ENCODE data around the gene SCTR. TPM values are rescaled to one million over a fixed set of nuclear protein-coding genes. Genes with fewer than 3 reads are reported as not detected.

Gene SCTR
- total RNA-seq, 4 donors from 2014 or later, result not detected

DNA sequence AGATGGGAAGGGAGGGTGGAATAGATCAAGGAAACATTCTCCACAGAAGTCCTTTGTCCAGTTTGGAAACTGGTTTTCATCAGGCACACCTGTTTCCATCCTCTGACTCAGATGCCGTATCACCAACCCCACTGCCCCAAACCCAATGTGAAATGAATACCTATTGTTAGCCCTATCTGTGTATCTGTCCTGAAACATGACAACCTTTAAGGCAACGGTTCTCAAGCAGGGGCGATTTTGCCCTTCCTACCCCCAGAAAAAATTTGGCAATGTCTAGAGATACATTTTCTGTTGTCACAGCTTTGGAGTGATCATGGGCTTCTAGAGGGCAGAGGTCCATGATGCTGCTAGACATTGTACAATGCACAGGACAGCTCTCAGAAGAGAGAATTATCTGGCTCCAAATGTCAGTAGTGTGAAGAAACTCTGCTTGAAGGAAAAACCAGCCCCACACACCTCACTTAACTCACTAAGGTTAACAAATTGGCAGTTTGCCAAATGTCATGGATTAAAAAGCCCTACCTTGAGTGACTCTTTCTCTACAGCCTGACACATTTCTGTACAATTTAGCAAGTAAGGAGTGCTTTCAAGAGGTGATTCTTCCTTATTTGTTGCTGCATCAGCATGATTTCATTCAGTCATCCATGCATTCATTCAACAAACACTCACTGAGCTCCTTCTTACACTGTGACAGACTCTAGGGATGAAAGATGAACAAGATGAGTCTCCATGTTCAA is 3.4 kb downstream of the SCTR start:
- no peak for TF ChIP-seq POLR2A (IDR thresholded peaks at IDR 0.05)
- TF ChIP-seq, protein P1, sequence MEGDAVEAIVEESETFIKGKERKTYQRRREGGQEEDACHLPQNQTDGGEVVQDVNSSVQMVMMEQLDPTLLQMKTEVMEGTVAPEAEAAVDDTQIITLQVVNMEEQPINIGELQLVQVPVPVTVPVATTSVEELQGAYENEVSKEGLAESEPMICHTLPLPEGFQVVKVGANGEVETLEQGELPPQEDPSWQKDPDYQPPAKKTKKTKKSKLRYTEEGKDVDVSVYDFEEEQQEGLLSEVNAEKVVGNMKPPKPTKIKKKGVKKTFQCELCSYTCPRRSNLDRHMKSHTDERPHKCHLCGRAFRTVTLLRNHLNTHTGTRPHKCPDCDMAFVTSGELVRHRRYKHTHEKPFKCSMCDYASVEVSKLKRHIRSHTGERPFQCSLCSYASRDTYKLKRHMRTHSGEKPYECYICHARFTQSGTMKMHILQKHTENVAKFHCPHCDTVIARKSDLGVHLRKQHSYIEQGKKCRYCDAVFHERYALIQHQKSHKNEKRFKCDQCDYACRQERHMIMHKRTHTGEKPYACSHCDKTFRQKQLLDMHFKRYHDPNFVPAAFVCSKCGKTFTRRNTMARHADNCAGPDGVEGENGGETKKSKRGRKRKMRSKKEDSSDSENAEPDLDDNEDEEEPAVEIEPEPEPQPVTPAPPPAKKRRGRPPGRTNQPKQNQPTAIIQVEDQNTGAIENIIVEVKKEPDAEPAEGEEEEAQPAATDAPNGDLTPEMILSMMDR (IDR thresholded peaks at IDR 0.05), result no peak
- Histone ChIP-seq H3K27me3 (peaks cover 0 to 54% (median 8%) of the 10 kb centered on the region in 4 donors), H3K4me3 (no peak overlapping the region), H3K36me3 (no peaks in the 10 kb centered on the region), H3K27ac (no peak overlapping the region), H3K9me3 (no peaks in the 10 kb centered on the region), H3K4me1 (peaks cover 0 to 9% (median 0%) of the 10 kb centered on the region in 3 donors)
- intact Hi-C loops (cut with DNase I), result no loop called here
- 71 to 76% methylated on average over 3 of the region's 3 CpGs for WGBS, 2 donors
- DNase-seq, result no peak

DNA sequence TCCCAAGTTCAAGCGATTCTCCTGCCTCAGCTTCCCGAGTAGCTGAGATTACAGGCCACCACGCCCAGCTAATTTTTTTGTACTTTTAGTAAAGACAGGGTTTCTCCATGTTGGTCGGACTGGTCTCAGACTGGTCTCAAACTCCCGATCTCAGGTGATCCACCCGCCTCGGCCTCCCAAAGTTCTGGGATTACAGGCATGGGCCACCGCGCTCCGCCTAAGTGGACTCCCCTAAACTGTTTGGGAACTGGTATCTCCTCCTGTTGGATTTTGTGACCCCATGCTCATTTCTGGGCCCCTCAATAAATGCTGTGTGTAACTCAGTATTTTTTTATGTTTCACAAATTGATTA is 5.2 kb downstream of the SCTR start:
- Histone ChIP-seq H3K36me3 (no peaks in the 10 kb centered on the region), H3K27me3 (peaks cover 0 to 52% (median 6%) of the 10 kb centered on the region in 4 donors), H3K9me3 (no peaks in the 10 kb centered on the region), H3K4me3 (no peak overlapping the region), H3K4me1 (peaks cover 0 to 6% (median 0%) of the 10 kb centered on the region in 3 donors), H3K27ac (no peak overlapping the region)
- TF ChIP-seq, protein P1 (IDR thresholded peaks at IDR 0.05), result no peak
- TF ChIP-seq POLR2A (IDR thresholded peaks at IDR 0.05), result no peak
- 86 to 87% methylated on average over 9 to 10 of the region's 10 CpGs for WGBS, 2 donors
- intact Hi-C loops (cut with DNase I), result no loop called here
- no peak for DNase-seq

DNA sequence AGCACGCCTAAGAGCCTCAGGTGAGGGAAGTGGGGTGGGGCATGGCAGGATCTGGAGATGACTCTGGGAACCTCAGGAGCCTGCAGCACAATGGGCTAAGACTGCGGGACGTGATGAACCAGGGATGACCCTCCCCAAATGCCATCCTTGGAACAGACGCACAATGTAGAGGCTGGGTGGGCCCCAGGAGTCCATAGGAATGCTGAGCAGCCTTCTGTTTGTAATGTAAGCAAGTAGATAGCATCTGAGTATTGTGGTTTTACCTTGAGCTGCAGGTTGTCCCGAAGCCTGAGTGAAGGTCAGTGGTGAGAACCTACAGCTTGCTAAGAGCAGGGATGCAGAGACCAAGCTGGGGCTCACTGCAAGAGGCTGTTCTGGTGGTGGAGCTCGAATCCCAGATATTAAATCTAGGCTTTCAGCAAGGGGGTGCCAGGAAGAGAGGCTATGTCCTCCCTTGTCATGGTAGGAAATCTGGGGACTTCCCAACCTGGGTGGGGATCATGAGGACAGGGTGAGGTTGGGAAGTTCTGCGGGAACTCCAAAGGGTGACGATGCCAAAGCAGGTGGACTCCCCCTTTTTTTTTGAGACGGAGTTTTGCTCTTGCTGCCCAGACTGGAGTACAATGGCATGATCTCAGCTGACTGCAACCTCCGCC is 5.8 kb downstream of the SCTR start:
- no peak for TF ChIP-seq POLR2A (IDR thresholded peaks at IDR 0.05)
- TF ChIP-seq, protein P1 (IDR thresholded peaks at IDR 0.05), result no peak
- 73 to 74% methylated on average over 9 to 10 of the region's 10 CpGs for WGBS, 2 donors
- Histone ChIP-seq H3K27ac (no peak overlapping the region), H3K4me1 (peaks cover 0 to 1% (median 0%) of the 10 kb centered on the region in 3 donors), H3K36me3 (no peaks in the 10 kb centered on the region), H3K4me3 (no peak overlapping the region), H3K27me3 (peaks cover 0 to 49% (median 2%) of the 10 kb centered on the region in 4 donors), H3K9me3 (no peaks in the 10 kb centered on the region)
- DNase-seq, result no peak
- intact Hi-C loops (cut with DNase I), result no loop called here

DNA sequence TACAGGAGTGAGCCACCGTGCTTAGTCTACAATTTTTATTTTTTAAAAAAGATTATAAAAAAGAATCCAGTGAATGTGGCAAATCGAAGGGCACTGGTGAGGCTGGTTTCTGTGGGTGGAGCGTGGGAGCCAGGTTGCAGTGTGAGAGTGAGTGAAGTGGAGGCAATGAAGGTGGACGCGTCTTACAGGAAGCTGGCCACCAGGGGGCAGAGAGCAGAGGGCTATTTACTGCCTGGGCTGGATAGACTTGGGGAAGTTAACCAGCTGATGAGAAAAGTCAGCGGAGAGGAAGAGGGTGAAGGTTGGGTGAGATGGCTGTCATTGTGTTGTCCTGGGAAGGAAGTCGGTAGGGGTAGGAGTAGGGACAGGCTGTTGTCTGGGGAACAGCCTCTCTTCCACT is 6.8 kb downstream of the SCTR start:
- WGBS, 2 donors, result 31 to 42% methylated on average over 7 of the region's 7 CpGs
- TF ChIP-seq, protein P1 (IDR thresholded peaks at IDR 0.05), result peak; percentile 18 to 61 (median 44)
- no peak for TF ChIP-seq POLR2A (IDR thresholded peaks at IDR 0.05)
- H3K4me1 ChIP-seq, result no peaks in the 10 kb centered on the region
- H3K9me3 ChIP-seq, result no peaks in the 10 kb centered on the region
- no peaks in the 10 kb centered on the region for H3K36me3 ChIP-seq
- peaks cover 0 to 43% (median 0%) of the 10 kb centered on the region in 4 donors for H3K27me3 ChIP-seq
- H3K27ac ChIP-seq, result no peak overlapping the region
- no peak overlapping the region for H3K4me3 ChIP-seq
- intact Hi-C loops (cut with DNase I), result no loop called here
- no peak for DNase-seq

DNA sequence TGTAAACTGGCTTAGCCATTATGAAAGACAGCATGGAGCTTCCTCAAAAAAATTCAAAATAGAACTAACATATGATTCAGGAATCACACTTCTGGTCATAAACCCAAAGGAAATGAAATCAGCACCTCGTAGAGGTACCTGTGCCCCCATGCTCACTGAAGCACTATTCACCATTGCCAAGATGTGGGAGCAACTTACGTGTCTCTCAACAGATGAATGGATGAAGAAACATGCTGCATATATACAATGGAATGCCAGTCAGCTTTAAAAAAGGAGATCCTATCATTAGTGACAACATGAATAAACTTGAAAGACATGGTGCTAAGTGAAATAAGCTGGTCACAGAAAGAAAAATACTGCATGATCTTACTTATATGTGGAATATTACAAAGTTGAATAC is 8.2 kb downstream of the SCTR start:
- H3K4me1 ChIP-seq, result no peaks in the 10 kb centered on the region
- no peak overlapping the region for H3K27ac ChIP-seq
- H3K4me3 ChIP-seq, result no peak overlapping the region
- TF ChIP-seq POLR2A (IDR thresholded peaks at IDR 0.05), result no peak
- TF ChIP-seq, protein P1 (IDR thresholded peaks at IDR 0.05), result no peak
- peaks cover 0 to 30% (median 0%) of the 10 kb centered on the region in 4 donors for H3K27me3 ChIP-seq
- WGBS, 2 donors, result 61 to 70% methylated on average over 2 of the region's 2 CpGs
- H3K36me3 ChIP-seq, result no peaks in the 10 kb centered on the region
- DNase-seq, result no peak
- no peaks in the 10 kb centered on the region for H3K9me3 ChIP-seq
- intact Hi-C loops (cut with DNase I), result no loop called here
